Thyroid gland (tissue), 4 donors: ENCODE results near the gene CHSY1. TPM values are rescaled to one million over a fixed set of nuclear protein-coding genes. Genes with fewer than 3 reads are reported as not detected.
A peak's percentile ranks its signal among the peaks of the same experiment; 100 is the strongest.

Experiments
- DNase-seq, 2 donors: peaks; one replicate each; pipeline ENCODE4 v3.0.0-alpha.2; 2019
- H3K27ac ChIP-seq, 3 donors: fragments of 200-600 bp; sonication (generic); 1 replicate in 2 of 3; 2 replicates in 1 of 3; pipeline ENCODE4 v1.5.1; 2016 to 2019; ENCODE audit warnings: mild to moderate bottlenecking in 1 of 3, moderate library complexity in 1 of 3
- H3K27me3 ChIP-seq: fragments of 200-600 bp; sonication (generic); one replicate; pipeline ENCODE4 v1.5.1; 2019
- H3K36me3 ChIP-seq, 2 donors: fragments of 200-600 bp; sonication (generic); one replicate each; pipeline ENCODE4 v1.5.1; 2016 to 2019
- H3K4me1 ChIP-seq, 2 donors: fragments of 200-600 bp; sonication (generic); one replicate each; pipeline ENCODE4 v1.5.1; 2017 to 2019
- H3K4me3 ChIP-seq, 3 donors: fragments of 200-600 bp; sonication (generic); replicated peaks in 1 of 3; 1 replicate in 2 of 3; 2 replicates in 1 of 3; pipeline ENCODE4 v1.5.1; 2016; ENCODE audit warnings: mild to moderate bottlenecking in 1 of 3
- H3K9me3 ChIP-seq: fragments of 200-600 bp; sonication (generic); one replicate; pipeline ENCODE4 v1.5.1; 2017
- CTCF ChIP-seq, 6 experiments: fragments of 200-600 bp in 3 of 6; fragments of 450-650 bp in 3 of 6; sonication (generic) in 3 of 6; IDR thresholded peaks; one replicate each; pipeline ENCODE4 v1.5.1; 2016 to 2019; ENCODE audit warnings: antibody characterized with exemption in 6 of 6, mild to moderate bottlenecking in 2 of 6, inconsistent platforms in 1 of 6, moderate library complexity in 1 of 6
- POLR2A ChIP-seq, 2 donors: fragments of 450-650 bp; IDR thresholded peaks; one replicate each; pipeline ENCODE4 v1.6.1; 2017; ENCODE audit warnings: antibody characterized with exemption in 2 of 2, mild to moderate bottlenecking in 2 of 2, moderate library complexity in 1 of 2
- WGBS, 2 donors: methylation state at CpG; one replicate each; pipeline ENCODE4 v1.1.5; 2017; 5-methylcytosine and 5-hydroxymethylcytosine counted together
- intact Hi-C: fragments of 100-400 bp; cut with DNase I; formaldehyde crosslinking; loops from one replicate; pipeline ENCODE4 v1.15.1; 2023
- total RNA-seq, 4 donors: library from RNA; depleted of rRNA; stranded (reverse); fragments of >200 nt; gene quantifications; one replicate each; pipeline ENCODE4 v1.2.3, GENCODE V29; 2016

CHSY1 gene
- total RNA-seq, 4 donors from 2014 or later, result 13.8 to 26.6 (median 18.5) TPM

DNA sequence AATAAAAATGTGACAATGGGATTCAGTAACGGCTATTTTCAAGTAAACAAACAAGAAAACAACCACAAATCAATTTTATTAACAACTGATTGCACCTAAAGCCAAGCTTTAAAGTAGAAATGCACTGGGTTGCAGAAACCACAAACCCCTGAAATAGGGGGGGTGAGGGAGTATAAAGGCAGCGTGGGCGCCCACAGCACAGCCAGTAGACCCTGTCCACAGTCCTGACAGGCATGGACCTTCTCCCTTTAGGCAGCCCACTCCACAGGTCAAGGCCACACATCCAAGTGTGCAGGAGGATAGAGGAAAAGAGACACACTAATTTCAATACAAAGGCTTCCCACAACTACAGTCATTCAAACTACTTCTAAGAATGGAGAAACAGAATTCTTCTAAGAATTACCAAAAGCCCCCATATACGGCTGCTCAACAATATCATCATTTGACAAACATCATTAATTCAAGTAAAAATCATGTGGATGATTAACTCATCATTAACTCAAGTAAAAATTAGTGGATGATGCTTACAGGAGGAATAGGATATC, 48.7 kb downstream of the CHSY1 start:
- 82 to 89% methylated on average over 4 of the region's 4 CpGs for WGBS, 2 donors
- Histone ChIP-seq H3K27ac (no peak overlapping the region), H3K36me3 (no peaks in the 10 kb centered on the region), H3K4me3 (no peak overlapping the region), H3K4me1 (peaks cover 6 to 33% of the 10 kb centered on the region in 2 donors), H3K9me3 (no peaks in the 10 kb centered on the region), H3K27me3 (no peaks in the 10 kb centered on the region)
- TF ChIP-seq POLR2A (IDR thresholded peaks at IDR 0.05), result no peak
- no peak for TF ChIP-seq CTCF (IDR thresholded peaks at IDR 0.05)
- intact Hi-C loops, result no loop called here
- no peak for DNase-seq

- DNase-seq, result peak; percentile 47 to 50
- no peaks in the 10 kb centered on the region for H3K9me3 ChIP-seq
- H3K4me3 ChIP-seq, result no peak overlapping the region
- H3K4me1 ChIP-seq, result peaks cover 4 to 33% of the 10 kb centered on the region in 2 donors
- 46 to 57% methylated on average over 5 of the region's 5 CpGs for WGBS, 2 donors
- no peak for TF ChIP-seq POLR2A (IDR thresholded peaks at IDR 0.05)
- TF ChIP-seq CTCF (IDR thresholded peaks at IDR 0.05), result no peak
- peak overlapping the region in 2 of 3 donors; percentile 35 to 37 for H3K27ac ChIP-seq
- H3K36me3 ChIP-seq, result no peaks in the 10 kb centered on the region
- H3K27me3 ChIP-seq, result no peaks in the 10 kb centered on the region
- intact Hi-C loops, result no loop called here
Measured at GRCh38 chr15:101201411-101202174, 50.3 kb downstream of the CHSY1 start.

- TF ChIP-seq CTCF (IDR thresholded peaks at IDR 0.05) (no peak), POLR2A (IDR thresholded peaks at IDR 0.05) (no peak)
- no peaks in the 10 kb centered on the region for H3K27me3 ChIP-seq
- no peaks in the 10 kb centered on the region for H3K36me3 ChIP-seq
- DNase-seq, result no peak
- peaks cover 4 to 33% of the 10 kb centered on the region in 2 donors for H3K4me1 ChIP-seq
- 87 to 89% methylated on average over 9 of the region's 9 CpGs for WGBS, 2 donors
- no peak overlapping the region for H3K4me3 ChIP-seq
- intact Hi-C loops, result no loop called here
- peak overlapping the region in 1 of 3 donors; percentile 21 for H3K27ac ChIP-seq
- no peaks in the 10 kb centered on the region for H3K9me3 ChIP-seq
Measured at GRCh38 chr15:101200181-101200580, 51.7 kb downstream of the CHSY1 start.

DNA sequence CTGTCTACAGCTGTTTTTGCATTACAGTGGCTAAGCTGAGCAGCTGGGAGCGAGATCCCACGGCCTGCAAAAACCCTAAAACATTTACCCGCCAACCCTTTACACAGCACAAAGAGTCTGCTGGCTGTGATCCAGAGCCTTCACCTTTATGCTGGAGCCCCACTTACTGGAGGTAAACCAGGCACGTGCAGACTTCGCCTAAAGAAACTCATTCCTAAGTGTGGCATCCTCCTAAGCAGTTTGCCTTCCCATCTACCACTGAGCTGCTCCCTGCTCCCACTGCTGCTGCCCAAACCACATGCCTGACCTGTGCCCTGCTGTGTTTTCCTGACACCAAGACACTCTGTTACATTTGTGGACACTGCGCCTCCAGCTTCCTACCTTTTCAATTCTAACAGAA, 53.0 kb downstream of the CHSY1 start:
- no peak for DNase-seq
- no peak overlapping the region for H3K4me3 ChIP-seq
- H3K27ac ChIP-seq, result no peak overlapping the region
- H3K4me1 ChIP-seq, result peaks cover 4 to 42% of the 10 kb centered on the region in 2 donors
- WGBS, 2 donors, result 80 to 83% methylated on average over 6 of the region's 6 CpGs
- no peaks in the 10 kb centered on the region for H3K36me3 ChIP-seq
- intact Hi-C loops, result no loop called here
- TF ChIP-seq POLR2A (IDR thresholded peaks at IDR 0.05), result no peak
- no peak for TF ChIP-seq CTCF (IDR thresholded peaks at IDR 0.05)
- H3K27me3 ChIP-seq, result no peaks in the 10 kb centered on the region
- H3K9me3 ChIP-seq, result no peaks in the 10 kb centered on the region

GRCh38 chr15:101198031-101198575, 53.7 kb downstream of the CHSY1 start:
- peaks cover 4 to 46% of the 10 kb centered on the region in 2 donors for H3K4me1 ChIP-seq
- intact Hi-C loops, result no loop called here
- WGBS, 2 donors, result 94% methylated on average over 16 of the region's 16 CpGs

More at GRCh38 chr15:101198031-101198575, 53.7 kb downstream of the CHSY1 start:
- DNase-seq, result no peak
- Histone ChIP-seq H3K27me3 (no peaks in the 10 kb centered on the region), H3K27ac (no peak overlapping the region), H3K36me3 (no peaks in the 10 kb centered on the region), H3K9me3 (no peaks in the 10 kb centered on the region), H3K4me3 (no peak overlapping the region)
- TF ChIP-seq CTCF (IDR thresholded peaks at IDR 0.05), result no peak
- no peak for TF ChIP-seq POLR2A (IDR thresholded peaks at IDR 0.05)
